Adrenal gland (tissue), 12 donors: ENCODE data around the gene HAP1. TPM values are rescaled to one million over a fixed set of nuclear protein-coding genes. Genes with fewer than 3 reads are reported as not detected.

Source experiments
- DNase-seq, 7 donors: peaks; one replicate each; pipeline ENCODE4 v3.0.0-alpha.2; 2019 to 2020
- H3K27ac ChIP-seq, 5 donors: fragments of 200-600 bp; sonication (generic) in 4 of 5; 1 replicate in 3 of 5; 2 replicates in 2 of 5; pipeline versions ENCODE4 v1.5.1 to v1.8.0; 2016 to 2020; ENCODE audit warnings: mild to moderate bottlenecking in 1 of 5
- H3K27me3 ChIP-seq: fragments of 200-600 bp; 2 replicates; pipeline ENCODE4 v1.8.0; 2021
- H3K36me3 ChIP-seq, 2 donors: fragments of 200-600 bp; replicated peaks in 1 of 2; 1 replicate in 1 of 2; 2 replicates in 1 of 2; pipeline versions ENCODE4 v1.5.1 to v1.8.0; 2018 to 2022
- H3K4me1 ChIP-seq, 2 donors: fragments of 200-600 bp; replicated peaks in 1 of 2; 1 replicate in 1 of 2; 2 replicates in 1 of 2; pipeline versions ENCODE4 v1.5.1 to v1.8.0; 2018 to 2021
- H3K4me3 ChIP-seq, 4 donors: fragments of 200-600 bp; sonication (generic) in 3 of 4; one replicate each; pipeline ENCODE4 v1.5.1; 2016 to 2018
- H3K9me3 ChIP-seq, 3 donors: fragments of 200-600 bp; sonication (generic) in 1 of 3; replicated peaks in 1 of 3; 1 replicate in 2 of 3; 2 replicates in 1 of 3; pipeline versions ENCODE4 v1.5.1 to v1.8.0; 2016 to 2021
- CTCF ChIP-seq, 6 experiments: fragments of 450-650 bp in 4 of 6; fragments of 200-600 bp in 2 of 6; sonication (generic) in 1 of 6; IDR thresholded peaks; 1 replicate in 5 of 6; 2 replicates in 1 of 6; pipeline versions ENCODE4 v1.5.1 to v1.8.0; 2016 to 2021; ENCODE audit warnings: antibody characterized with exemption in 6 of 6, mild to moderate bottlenecking in 2 of 6, moderate library complexity in 1 of 6
- POLR2A ChIP-seq, 2 donors: fragments of 450-650 bp; IDR thresholded peaks; one replicate each; pipeline ENCODE4 v1.6.1; 2017; ENCODE audit warnings: antibody characterized with exemption in 2 of 2, mild to moderate bottlenecking in 2 of 2, moderate library complexity in 1 of 2
- WGBS, 4 donors: extraction: QIAGEN DNeasy Blood & Tissue Kit in 2 of 4; methylation state at CpG; one replicate each; pipeline versions ENCODE4 v1.1.5 to v1.1.7; 2013 to 2017; 5-methylcytosine and 5-hydroxymethylcytosine counted together
- intact Hi-C, 2 donors: fragments of 100-400 bp; cut with DNase I; formaldehyde crosslinking; loops; one replicate each; pipeline versions ENCODE4 v1.14.1 to v1.15.0; 2022 to 2023
- polyA plus RNA-seq, 3 donors: library from polyadenylated mRNA; stranded (reverse); fragments of 200-250 nt in 2 of 3; fragments of 350-450 nt in 1 of 3; fragmentation: Illumina TruSeq in 1 of 3; extraction: RNeasy Lipid Tissue Mini Kit (QIAGEN cat#74804) in 1 of 3; gene quantifications; one replicate each; pipeline ENCODE4 v1.2.3, GENCODE V29; 2013 to 2014
- total RNA-seq, 9 donors: library from RNA; depleted of rRNA in 4 of 9; stranded (reverse); fragments of >200 nt in 4 of 9; fragments of 120-200 nt in 1 of 9; fragmentation: NEBNext Ultra II Directional in 1 of 9; extraction: Animal tissue kit (Norgen Biotek cat#: 25700) in 1 of 9; gene quantifications; one replicate each; pipeline versions ENCODE4 v1.1.0 to v1.2.4, GENCODE V29; 2013 to 2023
- donor health status: healthy with polysubstance abuse.
- donor health status: Bipolar disorder and iron deficiency.
- donor health status: DM: yes; HTN: yes; CAD: no.
- donor health status: DM: no; HTN: no; CAD: no.
- donor health status: DM: no; HTN: no; CAD: no.
- donor health status: DM: yes; HTN: yes; CAD: no.

The HAP1 gene
- total and polyA plus RNA-seq, 12 donors, result 0.17 to 2.8 (median 0.65) TPM; not detected in 1

GRCh38 chr17:41734949-41735313 is 488 bp upstream of the HAP1 start:
- intact Hi-C loops, result loop anchor here in 1 of 2 donors (10.0 kb wide), 2 partner anchors 150 to 220 kb away; no protein-coding TSS in a partner anchor
- DNase-seq, result no peak
- no peak overlapping the region for H3K27ac ChIP-seq
- H3K4me1 ChIP-seq, result peaks cover 5 to 14% of the 10 kb centered on the region in 2 donors
- peak overlapping the region in 2 of 4 donors; percentile 3 to 55 for H3K4me3 ChIP-seq
- H3K9me3 ChIP-seq, result no peaks in the 10 kb centered on the region
- peaks cover 31% of the 10 kb centered on the region for H3K27me3 ChIP-seq
- H3K36me3 ChIP-seq, result no peaks in the 10 kb centered on the region
- TF ChIP-seq CTCF (IDR thresholded peaks at IDR 0.05) (no peak), POLR2A (IDR thresholded peaks at IDR 0.05) (no peak)
- WGBS, 4 donors, result 2 to 5% (median 3%) methylated on average over 8 to 23 of the region's 23 CpGs

GRCh38 chr17:41733348-41734138 is 900 bp downstream of the HAP1 start:
- H3K9me3 ChIP-seq, result no peaks in the 10 kb centered on the region
- peak overlapping the region in 1 of 4 donors; percentile 55 for H3K4me3 ChIP-seq
- DNase-seq, result no peak
- no peaks in the 10 kb centered on the region for H3K36me3 ChIP-seq
- H3K27ac ChIP-seq, result no peak overlapping the region
- TF ChIP-seq CTCF (IDR thresholded peaks at IDR 0.05) (no peak), POLR2A (IDR thresholded peaks at IDR 0.05) (no peak)
- H3K4me1 ChIP-seq, result peaks cover 5 to 14% of the 10 kb centered on the region in 2 donors
- intact Hi-C loops, result loop anchor here in 1 of 2 donors (10.0 kb wide), 2 partner anchors 151 to 221 kb away; no protein-coding TSS in a partner anchor
- peaks cover 31% of the 10 kb centered on the region for H3K27me3 ChIP-seq
- 16 to 26% (median 17%) methylated on average over 17 to 40 of the region's 40 CpGs for WGBS, 4 donors

GRCh38 chr17:41731836-41732235 is 2.6 kb downstream of the HAP1 start:
- Histone ChIP-seq H3K9me3 (no peaks in the 10 kb centered on the region), H3K4me1 (peaks cover 5 to 14% of the 10 kb centered on the region in 2 donors), H3K4me3 (no peak overlapping the region), H3K27me3 (peaks cover 27% of the 10 kb centered on the region), H3K36me3 (no peaks in the 10 kb centered on the region), H3K27ac (no peak overlapping the region)
- no peak for DNase-seq
- TF ChIP-seq CTCF (IDR thresholded peaks at IDR 0.05) (no peak), POLR2A (IDR thresholded peaks at IDR 0.05) (no peak)
- intact Hi-C loops, result loop anchor here in 1 of 2 donors (10.0 kb wide), 2 partner anchors 153 to 223 kb away; no protein-coding TSS in a partner anchor
- 53 to 83% (median 71%) methylated on average over 2 to 3 of the region's 3 CpGs for WGBS, 4 donors

DNA sequence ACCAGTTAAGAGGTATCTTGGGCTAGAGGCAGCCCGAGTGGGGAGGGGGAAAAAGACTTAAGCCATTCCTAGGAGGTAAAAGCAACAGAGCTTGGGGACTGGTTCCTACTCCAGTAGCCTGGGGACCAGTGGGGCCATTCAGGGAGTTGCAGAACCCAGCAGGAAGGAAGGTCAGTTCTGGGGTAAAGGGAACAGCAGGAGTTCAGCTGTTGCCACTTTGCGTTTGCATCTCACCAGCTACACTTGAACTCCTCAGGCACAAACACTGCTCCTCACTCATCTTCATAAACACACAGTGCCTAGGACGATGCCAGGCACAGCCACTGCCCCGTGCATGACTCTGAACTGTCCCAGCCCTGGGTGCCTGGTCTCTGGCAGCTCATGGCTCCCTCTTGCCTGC is 4.0 kb downstream of the HAP1 start:
- Histone ChIP-seq H3K36me3 (no peaks in the 10 kb centered on the region), H3K9me3 (no peaks in the 10 kb centered on the region), H3K27ac (no peak overlapping the region), H3K27me3 (peaks cover 22% of the 10 kb centered on the region), H3K4me3 (no peak overlapping the region), H3K4me1 (peaks cover 5 to 14% of the 10 kb centered on the region in 2 donors)
- intact Hi-C loops, result loop anchor here in 1 of 2 donors (10.0 kb wide), 2 partner anchors 154 to 224 kb away; no protein-coding TSS in a partner anchor
- DNase-seq, result no peak
- 56 to 68% (median 64%) methylated on average over 4 of the region's 4 CpGs for WGBS, 4 donors
- TF ChIP-seq POLR2A (IDR thresholded peaks at IDR 0.05), result no peak
